Measurements from ENCODE around the gene TXLNB.

Gene TXLNB

GRCh38 chr6:139291813-139292619 lies at the start of gene TXLNB:
TSS of gene TXLNB (minus strand) at chr6:139291998. CDS start at chr6:139288899, 3,099 bp downstream.
- peak; percentile 75 for DNase-seq

GRCh38 chr6:139341060-139341459 lies 49.3 kb upstream of the TXLNB start:
- no peak for DNase-seq

DNA sequence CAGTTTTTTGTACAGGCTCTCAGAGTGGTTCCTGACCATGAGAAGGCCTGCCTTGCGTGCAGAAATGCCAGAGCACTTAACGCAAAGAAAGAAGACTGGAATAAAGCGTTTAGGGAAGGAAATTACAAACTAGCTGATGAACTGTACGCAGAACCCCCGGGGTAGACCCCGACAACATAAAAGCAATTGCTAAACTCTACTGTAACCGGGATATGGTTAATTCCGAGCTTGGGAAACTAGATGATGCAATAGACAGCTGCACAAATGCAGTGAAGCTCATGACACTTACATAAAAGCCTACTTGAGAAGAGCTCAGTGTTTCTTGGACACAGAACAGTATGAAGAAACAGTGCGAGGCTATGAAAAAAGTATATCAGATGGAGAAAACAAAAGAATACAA lies 47.0 kb upstream of the TXLNB start:
- peak; percentile 86 for DNase-seq

DNA sequence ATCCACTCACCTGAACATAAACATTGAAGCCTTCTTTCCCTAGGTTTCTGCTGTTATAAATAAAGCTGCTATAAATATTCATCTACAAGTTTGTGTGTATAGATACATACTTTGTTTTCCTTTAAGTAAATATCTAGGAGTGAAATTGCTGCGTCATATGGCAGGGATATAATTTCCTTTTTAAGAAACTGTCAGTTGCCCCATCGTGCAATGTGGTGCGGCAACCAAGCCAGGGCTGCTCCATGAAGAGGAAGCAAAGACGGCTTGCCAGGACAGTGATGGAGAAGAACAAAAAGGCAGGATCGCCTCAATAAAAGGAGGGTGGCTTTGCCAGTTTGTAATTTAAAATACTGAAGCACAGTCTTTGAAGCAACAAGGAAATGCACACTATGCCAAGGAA lies 46.0 kb upstream of the TXLNB start:
- DNase-seq = no peak

GRCh38 chr6:139337001-139337400 lies 45.2 kb upstream of the TXLNB start:
- DNase-seq = no peak

DNA sequence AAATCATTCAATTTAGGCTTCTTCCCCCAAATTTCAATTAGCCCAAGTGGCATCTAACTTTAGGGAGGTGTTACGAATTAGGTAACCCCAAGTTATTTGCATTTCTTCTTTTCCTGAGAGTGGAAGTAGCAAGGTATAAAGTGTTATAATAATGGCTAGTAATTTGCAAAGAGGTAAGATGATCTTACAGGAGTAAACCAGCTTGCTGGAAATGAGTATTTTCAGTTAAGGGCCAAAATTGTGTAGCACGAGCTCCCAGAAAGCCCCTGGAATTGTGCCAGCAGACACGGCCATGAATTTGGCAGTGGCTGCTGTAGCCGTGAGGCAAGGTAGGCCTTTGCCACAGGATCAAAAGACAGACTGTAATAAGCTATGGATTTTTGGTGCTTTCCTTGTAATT lies 44.7 kb upstream of the TXLNB start:
- no peak for DNase-seq

GRCh38 chr6:139335447-139336210 lies 43.8 kb upstream of the TXLNB start:
- DNase-seq = no peak

DNA sequence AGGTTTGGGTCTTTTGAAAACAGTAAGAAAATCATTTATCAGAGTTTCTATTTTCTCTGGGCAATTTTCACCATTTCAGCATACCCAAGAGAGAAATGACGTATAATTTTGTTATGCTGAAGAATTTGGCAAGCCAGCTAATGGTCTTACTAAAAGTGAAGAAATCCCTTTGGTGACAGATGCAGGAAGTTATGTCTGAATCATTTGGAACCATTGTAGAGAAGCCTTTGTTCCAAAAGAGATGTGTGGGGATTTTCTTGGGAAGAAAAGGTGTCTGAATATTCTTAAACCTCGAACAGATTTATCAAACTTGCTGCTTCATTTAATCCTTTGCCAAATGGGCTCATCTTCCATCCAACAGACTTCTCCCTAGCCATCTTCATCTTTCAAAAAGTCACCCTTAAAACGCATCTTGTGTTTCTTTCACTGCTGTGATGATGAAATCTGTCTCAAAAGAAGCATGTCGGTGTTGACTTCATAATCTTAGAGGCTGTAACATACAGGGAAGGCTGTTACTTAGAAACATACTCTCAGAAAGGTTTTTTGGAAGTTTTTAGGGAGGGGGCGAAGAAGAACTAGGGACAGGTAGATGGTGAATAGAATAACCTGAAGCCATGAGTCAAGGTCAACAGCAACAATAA lies 43.1 kb upstream of the TXLNB start:
- DNase-seq = no peak

DNA sequence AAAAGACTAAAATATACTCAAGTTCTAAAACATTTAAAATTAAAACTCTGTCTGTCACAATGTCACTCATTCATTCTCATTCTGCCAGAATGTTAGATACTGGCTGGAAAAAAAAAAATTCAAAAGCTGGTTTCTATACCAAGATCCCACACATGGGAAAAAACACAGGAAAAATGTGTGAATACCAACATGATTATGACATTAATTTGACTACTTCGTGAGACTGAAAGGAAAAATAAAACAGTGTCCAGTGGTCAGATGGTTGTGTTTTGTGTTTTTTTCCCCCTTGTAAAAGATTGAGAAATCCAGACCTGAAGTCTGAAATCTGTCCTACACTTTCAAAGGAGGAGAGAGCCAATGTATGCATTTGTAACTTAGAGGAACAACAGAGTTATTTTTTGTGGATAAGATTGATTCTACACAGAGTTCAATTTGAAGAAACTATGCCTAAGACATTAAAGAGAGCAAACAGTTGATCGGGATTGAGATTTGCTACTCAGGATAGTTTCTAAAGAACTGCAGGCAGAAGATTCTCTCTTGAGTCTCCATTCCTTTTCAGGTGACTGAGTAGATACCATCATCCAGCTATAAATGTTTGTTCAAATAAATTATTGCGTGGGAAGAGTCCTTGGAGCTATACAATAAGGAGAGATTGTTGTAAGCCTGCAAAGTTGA lies 39.2 kb upstream of the TXLNB start:
- no peak for DNase-seq

- no peak for DNase-seq
Observed at GRCh38 chr6:139330306-139330705, 38.5 kb upstream of the TXLNB start.

DNA sequence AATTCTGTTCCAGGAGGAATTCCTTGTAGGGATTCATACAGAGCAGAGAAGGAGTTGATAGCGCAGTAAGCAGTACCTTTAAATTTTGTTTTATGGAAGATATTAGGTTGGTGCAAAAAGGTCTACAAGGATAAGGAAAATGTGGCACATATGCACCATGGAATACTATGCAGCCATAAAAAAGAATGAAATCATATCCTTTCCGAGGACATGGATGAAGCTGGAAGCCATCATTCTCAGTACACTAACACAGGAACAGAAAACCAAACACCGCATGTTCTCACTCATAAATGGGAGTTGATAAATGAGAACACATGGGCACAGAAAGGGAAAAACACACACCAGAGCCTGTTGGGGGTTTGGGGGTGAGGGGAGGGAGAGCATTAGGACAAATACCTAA lies 37.4 kb upstream of the TXLNB start:
- DNase-seq = no peak

DNA sequence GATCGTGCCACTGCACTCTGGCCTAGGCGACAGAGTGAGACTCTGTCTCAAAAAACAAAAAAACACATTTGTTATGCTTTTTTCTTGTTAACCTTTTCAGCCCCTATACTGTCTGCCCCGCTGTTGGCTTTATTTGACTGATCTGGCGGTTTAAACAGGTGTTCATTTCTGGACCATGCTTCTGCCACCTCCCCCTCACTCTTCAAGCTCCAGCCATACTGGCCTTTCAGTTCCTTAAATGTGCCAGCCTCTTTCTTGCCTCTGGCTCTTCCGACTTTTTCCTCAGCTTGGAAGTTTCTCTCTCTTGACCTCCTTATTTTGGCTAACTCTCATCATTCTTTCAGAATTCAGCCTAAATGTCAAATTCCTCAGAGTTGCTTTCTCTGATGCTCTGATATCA lies 35.2 kb upstream of the TXLNB start:
- no peak for DNase-seq

DNA sequence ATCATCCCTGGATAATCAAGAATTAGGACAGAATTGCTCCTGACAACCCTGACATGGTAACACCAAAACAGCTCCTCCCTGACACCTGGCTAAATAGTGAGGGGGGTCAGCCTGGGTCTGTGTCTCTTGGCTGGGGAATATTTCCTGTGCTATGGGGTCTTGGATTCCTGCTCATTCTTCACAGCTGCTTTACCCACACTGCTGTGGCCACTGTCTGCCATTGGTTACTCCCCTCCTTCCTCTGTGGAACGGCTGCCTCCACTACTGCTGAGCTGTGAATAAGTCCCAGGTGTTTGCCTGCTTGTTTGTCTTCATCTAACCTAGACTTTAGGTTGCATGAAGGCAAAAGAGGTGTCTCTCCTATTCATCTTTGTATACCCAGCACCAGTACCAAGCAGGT lies 33.9 kb upstream of the TXLNB start:
- no peak for DNase-seq

GRCh38 chr6:139325125-139325524 lies 33.3 kb upstream of the TXLNB start:
- DNase-seq = no peak

- DNase-seq = no peak
Observed at GRCh38 chr6:139324301-139324555, 32.4 kb upstream of the TXLNB start.

DNA sequence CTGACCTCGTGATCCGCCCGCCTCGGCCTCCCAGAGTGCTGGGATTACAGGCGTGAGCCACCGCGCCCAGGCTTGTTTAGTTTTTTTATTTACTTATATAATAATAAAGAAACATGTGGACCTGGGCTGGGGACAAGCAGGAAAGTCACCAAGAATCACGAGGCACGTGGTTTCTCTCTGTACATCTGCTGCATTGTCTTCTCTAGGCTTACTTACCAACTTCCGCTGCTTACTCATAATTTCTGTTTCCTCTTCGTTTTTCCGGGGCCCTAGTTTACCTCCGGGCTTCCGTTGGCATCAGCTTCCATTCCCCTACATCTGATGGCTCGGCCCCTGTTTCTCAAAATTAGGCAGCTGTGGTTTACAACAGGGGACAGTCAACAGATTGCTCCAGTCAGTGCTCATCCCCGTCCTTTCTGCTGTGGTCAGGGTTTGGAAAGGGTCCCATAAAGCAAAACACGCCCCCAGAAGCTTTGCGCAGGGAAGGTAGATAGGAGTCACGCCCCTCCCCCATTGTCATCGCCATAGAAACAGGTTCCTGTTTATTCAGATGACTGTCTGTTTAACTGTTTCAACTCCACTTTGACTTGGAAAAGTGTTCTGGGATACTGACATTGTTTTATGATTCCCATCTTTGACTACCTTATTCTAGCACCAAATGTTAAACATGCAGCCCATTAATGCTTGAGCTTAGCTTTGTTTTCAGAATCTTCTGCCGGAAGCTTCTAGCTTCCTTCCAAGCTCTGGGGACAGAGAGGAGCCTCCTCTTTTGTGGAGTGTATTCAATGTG lies 31.9 kb upstream of the TXLNB start:
- DNase-seq = peak; percentile 73

- DNase-seq = no peak
Observed at GRCh38 chr6:139320081-139320480, 28.3 kb upstream of the TXLNB start.

DNA sequence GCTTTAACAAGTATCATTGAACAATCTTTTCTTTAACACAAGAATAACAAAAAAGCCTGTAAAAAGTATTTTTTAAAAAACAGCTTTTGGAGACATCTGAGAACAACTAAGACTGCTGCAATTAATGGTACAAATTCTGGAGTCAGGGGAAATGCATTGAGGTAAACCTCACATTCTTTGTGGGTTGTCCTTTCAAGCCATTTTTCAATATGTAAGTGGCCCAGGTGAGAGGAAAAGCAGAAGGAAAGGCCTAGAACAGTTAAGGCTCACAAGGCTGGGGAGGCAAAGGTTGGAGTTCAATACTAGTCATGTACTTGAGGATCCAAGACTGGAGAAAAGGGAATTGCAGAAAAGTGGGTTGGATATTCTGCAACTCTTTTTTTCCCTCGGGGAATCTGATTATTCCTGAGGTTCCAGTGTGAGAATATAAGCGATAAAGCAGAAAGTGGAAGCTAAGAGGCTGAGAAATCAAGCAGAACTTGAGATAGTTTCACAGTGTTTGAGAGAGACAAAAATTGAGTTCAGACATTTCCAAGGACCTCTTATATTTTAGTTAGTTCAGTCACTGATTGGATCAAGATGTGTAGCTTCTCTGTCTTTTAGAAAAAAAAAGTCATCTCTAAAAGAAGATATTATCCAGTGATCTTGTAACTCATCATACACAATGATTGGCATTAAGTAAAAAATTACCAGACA lies 25.0 kb upstream of the TXLNB start:
- no peak for DNase-seq

DNA sequence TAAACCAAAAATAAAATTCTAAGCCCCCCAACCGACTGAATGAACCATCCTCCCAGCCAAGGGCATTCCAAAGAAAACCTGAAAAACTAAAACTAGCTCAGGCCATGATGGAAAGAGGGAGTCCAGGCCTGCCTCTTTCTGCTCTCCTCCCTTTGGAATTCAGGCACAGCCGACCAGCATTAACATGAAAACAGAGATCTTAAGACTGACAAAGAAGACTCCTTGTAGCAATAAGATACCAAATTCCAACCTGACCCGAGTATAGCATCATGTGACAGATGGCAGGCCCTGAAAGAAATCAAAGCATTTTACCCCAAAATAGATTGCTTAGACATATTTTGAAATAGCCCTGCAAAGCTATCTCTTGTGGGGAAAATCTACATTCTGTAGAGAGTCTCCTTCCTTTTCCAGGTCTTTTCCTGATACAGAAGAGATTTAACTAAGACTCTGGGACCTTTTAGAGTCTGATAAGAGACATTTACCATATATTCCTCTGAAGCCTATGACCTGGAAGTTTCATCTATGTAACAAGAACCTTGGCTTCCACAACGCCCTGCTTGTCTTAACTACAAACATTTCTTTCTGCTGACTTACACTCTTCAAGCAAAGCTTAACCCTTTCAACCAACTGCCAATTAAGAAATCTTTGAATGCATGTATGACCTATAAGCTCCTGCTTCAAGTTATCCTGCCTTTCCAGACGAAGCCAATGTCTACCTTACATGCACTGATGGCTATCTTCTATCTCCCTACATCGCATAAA lies 22.2 kb upstream of the TXLNB start:
- DNase-seq = no peak

- no peak for DNase-seq
Observed at GRCh38 chr6:139313229-139313628, 21.4 kb upstream of the TXLNB start.

DNA sequence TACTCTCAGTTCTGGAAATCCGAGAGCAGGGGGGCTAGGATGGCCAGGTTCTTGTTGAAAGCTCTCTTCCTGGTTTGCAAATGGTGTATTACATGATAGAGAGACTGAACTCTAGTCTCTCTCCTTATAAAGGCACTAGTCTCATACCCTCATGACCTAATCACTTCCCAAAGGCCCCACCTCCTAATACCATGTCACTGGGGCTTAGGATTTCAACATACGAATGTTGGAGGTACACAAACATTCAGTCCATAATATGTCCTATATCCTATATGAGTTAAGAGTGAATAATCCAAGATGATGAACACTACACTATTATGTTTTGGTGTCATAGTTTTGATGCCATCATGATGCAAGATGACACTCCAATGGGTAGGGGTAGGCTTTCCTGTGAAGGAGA lies 20.0 kb upstream of the TXLNB start:
- no peak for DNase-seq
